ENCODE data around the gene ZNF280B. TPM values are rescaled to one million over a fixed set of nuclear protein-coding genes. Genes with fewer than 3 reads are reported as not detected.
"Not testable (repeated sequence)": the region's sequence is repeated elsewhere in the genome, so short reads cannot be mapped to it uniquely, and the experiment has no call there.

Gene ZNF280B
- polyA plus RNA-seq, 4 donors = 4.2 to 4.8 (median 4.6) TPM

DNA sequence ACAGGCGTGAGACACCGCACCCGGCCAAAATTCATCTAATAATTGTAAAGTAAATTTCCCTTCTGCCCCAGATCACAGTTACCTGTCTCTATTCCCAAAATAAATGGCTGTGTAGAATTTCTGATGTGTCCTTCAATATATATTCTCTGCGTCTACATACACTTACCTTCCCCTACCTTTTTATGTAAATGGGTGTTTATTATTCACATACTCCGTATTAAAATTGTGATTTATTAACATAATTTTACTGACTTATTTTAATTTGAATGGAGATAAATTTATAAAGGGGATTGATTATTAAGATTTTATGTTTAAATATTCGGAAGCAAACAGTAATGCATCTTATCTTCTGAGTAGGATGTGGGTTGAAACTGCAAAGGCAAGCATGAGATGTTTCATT lies 28.0 kb upstream of the ZNF280B start:
- no peak for DNase-seq (ENCODE audit: low read depth in 4 of 4, low spot score in 3 of 4)

DNA sequence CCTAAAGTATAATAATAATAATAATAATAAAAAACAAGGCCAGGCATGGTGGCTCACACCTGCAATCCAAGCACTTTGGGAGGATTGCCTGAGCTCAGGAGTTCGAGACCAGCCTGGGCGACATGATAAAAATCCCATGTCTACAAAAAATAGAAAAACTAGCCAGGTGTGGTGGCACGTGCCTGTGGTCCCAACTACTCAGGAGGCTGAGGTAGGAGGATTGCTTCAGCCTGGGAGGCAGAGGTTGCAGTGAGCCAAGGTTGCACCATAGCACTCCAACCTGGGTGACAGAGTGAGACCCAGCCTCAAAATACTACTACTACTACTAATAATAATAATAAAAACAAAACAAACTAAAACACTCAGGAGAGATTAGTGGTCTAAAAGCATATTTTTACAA lies 27.1 kb upstream of the ZNF280B start:
- DNase-seq (ENCODE audit: low read depth in 4 of 4, low spot score in 3 of 4) = no peak

DNA sequence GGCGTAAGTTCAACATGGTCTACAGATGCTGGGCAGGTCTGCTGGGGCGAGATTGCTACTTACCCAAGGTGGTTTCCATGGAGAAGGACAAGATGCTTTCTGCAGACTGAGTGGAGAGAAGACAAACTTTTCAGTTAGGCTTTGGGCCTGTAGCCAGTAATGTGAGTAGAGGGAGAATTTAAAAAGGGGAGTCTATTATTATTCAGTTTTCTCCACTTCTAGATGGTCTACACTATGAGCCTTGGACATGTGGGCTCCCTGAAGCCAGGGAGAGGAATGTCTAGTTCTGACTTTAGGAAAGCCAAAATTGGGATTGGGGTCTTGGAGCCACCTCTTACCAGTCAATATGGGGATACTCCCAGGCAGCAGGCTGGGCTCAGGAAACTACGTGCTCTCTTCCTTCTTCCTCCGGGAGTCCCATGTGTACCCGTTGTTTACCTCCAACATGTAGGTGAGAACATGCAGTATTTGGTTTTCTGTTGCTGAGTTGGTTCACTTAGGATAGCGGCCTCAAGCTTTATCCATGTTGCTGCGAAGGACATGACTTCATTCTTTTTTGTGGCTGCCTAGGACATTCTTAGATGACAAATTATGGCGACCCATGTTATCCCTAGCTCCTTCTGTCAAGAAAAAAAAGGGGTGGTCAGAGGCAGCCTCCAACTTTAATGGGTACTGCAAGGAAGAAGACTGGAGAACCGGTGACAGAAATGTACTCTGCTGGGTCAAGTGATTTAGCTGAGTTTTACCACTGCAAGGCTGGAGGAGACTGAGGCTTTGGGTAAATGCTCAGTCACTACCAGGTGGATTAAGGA lies 26.3 kb upstream of the ZNF280B start:
- no peak for DNase-seq (ENCODE audit: low read depth in 4 of 4, low spot score in 3 of 4)

DNA sequence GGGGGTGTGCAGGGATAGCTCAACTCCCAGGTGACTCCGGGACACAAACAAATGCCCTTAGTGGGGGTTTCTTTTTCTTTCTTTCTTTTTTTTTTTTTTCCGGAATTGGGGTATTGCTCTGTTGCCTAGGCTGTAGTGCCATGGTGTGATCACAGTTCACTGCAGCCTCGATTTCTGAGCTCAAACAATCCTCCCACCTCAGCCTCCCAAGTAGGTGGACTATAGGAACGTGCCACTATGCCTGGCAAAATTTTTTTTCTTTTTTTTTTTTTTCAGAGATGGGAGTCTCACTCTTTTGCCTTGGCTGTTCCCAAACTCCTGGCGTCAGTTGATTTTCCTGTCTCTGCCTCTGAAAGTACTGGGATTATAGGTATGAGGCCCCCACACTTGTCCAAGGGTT lies 25.3 kb upstream of the ZNF280B start:
- no peak for DNase-seq (ENCODE audit: low read depth in 4 of 4, low spot score in 3 of 4)

DNA sequence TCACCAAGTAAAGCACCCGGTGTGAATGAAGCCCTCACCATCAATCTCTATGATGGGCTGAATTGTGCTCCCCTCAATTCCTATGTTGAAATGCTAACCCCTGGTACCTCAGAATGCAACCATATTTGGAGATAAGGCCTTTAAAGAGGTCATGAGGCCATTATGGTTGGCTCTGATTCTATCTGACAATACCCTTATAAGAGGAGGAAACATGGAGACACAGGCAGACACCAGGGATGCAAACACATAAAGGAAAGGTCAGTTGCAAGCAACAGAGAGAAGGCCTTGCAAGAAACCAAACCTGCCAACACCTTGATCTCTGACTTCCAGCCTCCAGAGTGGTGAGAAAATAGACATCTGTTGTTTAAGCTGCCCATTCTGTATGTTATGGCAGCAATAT lies 24.9 kb upstream of the ZNF280B start:
- no peak for DNase-seq (ENCODE audit: low read depth in 4 of 4, low spot score in 3 of 4)

DNA sequence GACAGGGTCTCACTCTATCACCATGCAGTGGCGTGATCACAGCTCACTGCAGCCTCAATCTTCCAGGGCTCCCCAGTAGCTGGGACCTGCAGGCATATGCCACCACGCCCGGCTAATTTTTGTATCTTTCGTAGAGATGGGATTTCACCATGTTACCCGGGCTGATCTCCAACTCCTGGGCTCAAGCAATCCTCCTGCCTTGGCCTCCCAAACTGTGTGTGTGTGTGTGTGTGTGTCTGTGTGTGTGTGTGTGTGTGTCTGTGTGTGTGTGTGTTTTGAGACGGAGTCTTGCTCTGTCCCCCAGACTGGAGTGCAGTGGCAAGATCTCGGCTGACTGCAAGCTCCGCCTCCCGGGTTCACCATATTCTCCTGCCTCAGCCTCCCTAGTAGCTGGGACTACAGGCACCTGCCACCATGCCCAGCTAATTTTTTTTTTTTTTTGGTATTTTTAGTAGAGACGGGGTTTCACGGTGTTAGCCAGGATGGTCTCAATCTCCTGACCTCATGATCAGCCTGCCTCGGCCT lies 24.1 kb upstream of the ZNF280B start:
- not testable (repeated sequence) for DNase-seq (ENCODE audit: low read depth in 4 of 4, low spot score in 3 of 4)

DNA sequence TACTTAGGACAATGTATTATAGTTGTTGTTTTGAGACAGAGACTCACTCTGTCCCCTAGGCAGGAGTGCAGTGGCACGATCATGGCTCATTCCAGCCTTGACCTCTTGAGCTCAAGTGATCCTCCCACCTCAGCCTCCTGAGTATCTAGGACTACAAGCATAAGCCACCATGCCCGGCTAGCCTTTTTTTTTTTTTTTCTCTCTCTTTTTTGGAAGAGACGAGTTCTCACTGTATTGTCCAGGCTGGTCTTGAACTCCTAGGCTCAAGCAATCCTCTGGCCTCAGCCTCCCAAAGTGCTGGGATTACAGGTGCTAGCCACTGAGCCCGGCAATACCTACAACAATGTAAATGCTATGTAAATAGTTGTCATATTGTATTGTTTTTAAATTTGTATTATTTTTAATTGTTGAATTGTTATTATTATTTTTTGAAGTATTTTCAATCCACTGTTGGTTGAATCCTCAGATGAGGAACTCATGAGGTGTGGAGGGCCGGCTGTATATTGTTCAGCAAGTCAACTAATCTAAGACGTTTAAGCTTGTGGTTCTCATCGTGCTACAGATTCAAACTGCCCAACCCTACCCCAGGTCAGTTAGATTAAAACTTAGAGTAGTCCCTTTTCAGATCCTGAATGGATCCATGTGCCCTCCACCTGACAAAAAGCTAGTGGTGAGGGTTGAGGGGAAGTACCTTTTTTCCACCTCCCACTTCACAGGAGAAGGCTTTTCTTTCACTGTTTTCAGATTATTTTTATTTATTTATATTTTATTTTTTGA lies 23.4 kb upstream of the ZNF280B start:
- DNase-seq (ENCODE audit: low read depth in 4 of 4, low spot score in 3 of 4) = no peak

DNA sequence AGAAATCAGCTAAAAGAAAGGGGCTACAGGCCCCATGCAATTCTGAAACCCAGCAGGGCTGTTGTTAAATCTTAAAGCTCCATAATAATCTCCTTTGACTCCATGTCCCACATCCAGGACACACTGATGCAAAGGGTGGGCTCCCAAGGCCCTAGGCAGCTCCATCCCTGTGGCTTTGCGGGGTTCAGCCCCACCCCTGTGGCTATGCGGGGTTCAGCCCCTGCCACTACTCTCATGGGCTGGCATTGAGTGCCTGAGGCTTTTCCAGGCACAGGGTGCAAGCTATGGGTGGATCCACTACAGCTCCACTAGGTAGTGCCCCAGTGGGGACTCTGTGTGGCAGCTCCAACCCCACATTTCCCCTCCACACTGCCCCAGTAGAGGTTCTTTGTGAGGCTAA lies 20.2 kb upstream of the ZNF280B start:
- DNase-seq (ENCODE audit: low read depth in 4 of 4, low spot score in 3 of 4) = no peak

DNA sequence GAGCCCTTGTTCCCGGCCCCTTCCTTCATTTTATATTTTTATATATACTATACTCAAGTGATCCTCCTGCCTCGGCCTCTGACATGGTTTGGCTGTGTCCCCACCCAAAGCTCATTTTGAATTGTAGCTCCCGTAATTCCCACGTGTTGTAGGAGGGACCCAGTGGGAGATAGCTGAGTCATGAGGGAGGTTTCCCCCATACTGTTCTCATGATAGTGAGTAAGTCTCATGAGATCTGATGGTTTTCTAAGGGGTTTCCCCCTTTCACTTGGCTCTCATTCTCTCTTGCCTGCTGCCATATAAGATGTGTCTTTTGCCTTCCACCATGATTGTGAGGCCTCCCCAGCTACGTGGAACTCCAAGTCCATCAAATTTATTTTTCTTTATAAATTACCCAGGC lies 18.8 kb upstream of the ZNF280B start:
- no peak for DNase-seq (ENCODE audit: low read depth in 4 of 4, low spot score in 3 of 4)

DNA sequence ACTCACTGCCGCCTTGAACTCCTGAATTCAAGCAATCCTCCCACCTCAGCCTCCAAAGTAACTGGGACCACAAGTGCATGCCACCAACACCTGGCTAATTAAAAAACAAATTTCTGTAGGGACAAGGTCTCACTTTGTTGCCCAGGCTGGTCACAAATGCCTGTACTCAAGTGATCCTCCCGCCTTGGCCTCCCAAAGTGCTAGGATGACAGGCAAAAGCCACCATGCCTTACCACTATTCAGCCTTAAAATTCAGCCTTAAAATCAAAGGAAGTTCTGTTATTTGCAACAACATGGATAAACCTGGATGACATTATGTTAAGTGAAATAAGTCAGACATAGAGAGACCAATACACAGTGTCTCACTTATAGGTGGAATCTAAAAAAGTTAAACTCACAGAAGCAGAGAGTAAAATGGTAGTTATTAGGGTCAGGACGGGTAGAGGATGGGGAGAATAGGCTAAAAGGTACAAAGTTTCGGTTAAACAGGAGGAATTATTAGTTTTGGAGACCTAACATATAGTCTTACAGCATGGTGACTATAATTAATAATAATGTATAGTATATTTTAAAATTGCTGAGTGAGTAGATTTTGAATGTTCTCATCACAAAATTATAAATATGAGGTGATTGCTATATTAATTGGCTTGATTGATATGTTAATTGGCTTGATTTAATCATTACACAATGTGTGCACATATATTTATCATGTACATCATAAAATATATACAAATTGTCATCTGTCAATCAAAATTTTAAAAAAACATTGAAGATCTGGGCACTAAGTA lies 17.8 kb upstream of the ZNF280B start:
- no peak for DNase-seq (ENCODE audit: low read depth in 4 of 4, low spot score in 3 of 4)

DNA sequence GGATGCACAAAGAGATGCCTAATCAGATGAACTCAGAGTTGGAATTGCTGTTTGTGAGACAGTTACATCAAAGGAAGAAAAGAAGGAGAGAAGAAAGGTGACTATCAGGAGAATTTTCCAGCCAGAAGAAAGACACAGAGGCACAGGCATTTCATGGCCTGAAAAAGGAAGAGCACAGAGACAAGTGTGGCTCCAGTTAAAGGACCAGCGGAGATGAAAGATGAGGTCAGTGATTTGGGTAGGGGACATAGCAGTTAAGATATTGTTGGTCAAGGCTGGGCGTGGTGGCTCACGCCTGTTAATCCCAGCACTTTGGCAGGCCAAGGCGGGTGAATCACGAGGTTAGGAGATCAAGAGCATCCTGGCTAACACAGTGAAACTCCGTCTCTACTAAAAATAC lies 15.0 kb upstream of the ZNF280B start:
- no peak for DNase-seq (ENCODE audit: low read depth in 4 of 4, low spot score in 3 of 4)

DNA sequence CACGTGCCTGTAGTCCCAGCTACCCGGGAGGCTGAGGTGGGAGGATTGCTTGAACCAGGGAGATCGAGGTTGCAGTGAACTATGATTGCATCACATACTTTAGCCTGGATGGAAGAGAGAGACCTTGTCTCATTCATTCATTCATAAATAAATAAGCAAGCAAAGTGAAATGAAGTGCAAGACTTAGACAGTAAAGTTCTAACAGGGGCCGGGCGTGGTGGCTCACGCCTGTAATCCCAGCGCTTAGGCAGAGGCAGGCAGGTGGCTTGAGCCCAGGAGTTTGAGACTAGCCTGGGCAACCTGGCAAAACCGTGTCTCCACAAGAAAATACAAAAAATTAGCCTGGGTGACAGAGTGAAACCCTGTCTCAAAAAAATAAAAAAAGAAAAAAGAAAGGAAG lies 13.1 kb upstream of the ZNF280B start:
- no peak for DNase-seq (ENCODE audit: low read depth in 4 of 4, low spot score in 3 of 4)

DNA sequence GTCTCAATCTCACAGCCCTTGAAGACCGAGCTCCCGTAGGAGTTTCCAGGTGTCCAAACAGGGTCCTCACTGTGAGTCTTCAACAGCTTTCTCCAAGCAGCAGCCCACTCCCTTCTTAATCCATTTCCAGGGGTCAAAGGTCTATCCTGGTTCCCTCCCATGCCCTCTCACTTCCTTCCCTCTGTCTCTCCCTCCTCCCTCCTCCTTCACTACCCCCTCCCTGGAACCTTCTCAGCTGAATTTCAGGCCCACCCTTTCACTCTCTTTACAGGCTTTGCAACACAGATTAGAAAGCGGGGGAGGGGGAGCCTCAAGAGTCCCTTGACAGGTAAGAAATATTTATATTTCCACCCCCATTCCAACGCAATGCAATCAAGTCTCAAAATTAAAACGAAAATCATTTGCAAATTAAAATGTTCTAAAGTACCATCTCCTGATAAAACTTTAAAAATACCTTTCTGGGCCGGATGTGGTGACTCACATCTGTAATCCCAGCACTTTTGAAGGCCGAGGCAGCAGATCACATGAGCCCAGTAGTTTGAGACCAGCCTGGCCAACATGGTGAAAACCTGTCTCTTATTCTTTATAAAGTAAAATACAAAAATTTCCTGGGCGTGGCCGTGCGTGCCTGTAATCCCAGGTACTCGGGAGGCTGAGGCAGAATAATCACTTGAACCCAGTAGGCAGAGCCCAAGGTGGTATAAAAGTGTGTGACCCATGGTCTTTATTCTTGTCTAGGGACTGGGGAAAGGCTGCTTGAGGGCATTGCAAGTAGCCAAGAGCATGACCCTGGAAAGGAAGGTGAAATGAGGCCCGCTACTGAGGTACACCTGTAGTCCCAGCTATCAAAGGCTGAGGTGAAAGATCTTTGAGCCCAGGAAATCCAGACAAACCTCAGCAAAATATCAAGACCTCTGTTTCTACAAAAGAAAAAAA lies 12.4 kb upstream of the ZNF280B start:
- no peak for DNase-seq (ENCODE audit: low read depth in 4 of 4, low spot score in 3 of 4)

DNA sequence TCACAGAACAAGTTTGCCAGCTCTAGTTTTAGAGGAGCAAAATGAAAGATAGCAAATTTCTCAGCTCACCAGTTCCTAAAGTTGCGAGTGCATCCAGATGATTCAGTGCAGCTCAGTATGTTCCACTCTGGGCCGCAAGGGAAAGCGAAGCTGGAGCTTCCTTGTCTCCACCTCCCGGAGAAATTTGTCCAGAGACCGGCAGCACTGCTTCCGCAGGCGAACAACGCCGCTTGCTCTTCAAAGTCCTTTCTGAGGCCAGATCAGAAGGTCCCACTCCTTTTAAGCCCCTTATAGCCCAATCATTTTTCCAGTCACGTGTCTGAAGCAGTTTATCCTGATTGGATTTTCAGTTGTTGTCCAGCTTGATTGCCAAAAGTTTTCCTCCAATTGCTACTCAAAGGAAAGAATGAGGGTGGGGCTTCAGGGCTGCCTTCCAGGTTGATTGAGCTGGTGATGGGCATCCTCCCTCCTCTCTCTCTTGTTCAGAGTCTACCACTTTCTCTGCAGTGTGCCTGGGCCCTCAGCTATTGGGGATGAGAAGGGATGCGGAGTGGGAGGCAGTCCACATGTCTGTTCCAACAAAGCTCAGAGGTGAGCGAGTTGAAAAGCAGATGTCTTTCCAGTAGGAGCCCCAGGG lies 11.6 kb upstream of the ZNF280B start, which contains the start of gene ZNF280A:
Gene ZNF280A (minus strand): TSS at position 251 of the 637 bp plus-strand sequence. CDS start 4,640 bp downstream, outside the sequence.
- no peak for DNase-seq (ENCODE audit: low read depth in 4 of 4, low spot score in 3 of 4)

DNA sequence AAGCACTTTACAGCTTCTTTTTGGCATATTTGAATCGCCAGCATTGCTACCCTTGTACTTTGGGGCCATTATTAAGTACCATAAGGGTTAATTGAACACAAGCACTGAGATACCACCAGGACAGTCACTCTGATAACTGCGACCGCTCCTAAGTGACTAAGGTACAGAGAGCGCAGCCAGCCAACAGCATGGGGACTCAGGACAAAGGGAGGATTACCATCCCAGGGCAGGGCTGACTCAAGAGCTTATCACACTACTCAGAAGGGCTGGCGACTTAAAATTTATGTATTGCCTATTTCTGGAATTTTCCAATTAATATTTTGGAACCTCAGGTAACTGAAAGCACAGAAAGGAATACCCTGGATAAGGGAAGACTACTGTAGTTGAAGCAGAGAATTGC lies 11.0 kb upstream of the ZNF280B start:
- no peak for DNase-seq (ENCODE audit: low read depth in 4 of 4, low spot score in 3 of 4)

DNA sequence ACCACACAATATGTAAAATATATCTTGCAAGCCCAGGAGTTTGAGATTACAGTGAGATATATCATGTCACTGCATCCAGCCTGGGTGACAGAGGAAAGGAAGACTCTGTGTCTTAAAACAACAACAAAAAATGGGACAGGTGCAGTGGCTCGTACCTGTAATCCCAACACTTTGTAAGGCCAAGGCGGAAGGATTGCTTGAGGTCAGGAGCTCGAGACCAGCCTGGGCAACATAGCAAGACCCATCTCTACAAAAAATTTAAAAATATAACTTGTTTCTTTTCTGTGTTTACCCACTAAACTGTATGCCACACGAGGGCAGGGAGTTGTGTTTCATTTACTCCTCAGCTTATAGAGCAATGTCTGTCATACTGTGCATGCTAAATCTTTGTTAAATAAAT lies 8.4 kb upstream of the ZNF280B start:
- no peak for DNase-seq (ENCODE audit: low read depth in 4 of 4, low spot score in 3 of 4)

DNA sequence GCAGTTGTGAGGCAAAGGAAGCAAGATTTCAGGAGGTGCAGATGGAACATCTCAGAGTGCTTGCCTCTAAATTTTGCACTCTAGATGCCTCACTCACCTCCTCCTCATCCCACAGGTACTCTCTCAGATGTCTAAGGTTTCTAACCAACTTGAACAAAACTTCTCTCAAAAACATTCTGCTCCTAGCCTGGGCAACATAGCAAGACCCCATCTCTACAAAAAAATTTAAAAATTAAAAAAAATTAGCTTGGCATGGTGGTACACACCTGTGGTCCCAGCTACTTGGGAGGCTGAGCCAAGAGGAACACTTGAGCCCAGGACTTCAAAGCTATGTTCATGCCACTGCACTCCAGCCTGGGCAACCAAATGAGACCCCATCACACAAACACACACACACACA lies 7.3 kb upstream of the ZNF280B start:
- DNase-seq (ENCODE audit: low read depth in 4 of 4, low spot score in 3 of 4) = no peak

DNA sequence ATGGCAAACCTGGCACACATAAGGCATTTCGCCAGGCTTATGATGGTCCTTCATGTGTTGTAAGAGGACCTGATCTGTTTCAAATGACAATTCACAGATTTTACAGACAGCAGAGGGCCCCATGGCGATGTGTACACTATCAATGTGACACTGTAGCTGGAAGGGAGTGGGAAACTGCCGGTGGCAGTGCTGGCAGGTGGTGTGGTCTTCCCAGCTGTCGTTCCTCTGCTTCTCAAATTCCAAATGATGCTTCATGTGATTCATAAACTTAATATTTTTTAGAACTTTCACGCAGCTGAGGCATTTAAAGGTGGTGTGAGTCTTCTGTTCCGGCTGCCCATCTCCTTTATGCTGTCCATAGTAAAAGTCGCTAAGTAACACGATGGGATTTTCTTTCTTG lies 5.9 kb upstream of the ZNF280B start:
- not testable (repeated sequence) for DNase-seq (ENCODE audit: low read depth in 4 of 4, low spot score in 3 of 4)

DNA sequence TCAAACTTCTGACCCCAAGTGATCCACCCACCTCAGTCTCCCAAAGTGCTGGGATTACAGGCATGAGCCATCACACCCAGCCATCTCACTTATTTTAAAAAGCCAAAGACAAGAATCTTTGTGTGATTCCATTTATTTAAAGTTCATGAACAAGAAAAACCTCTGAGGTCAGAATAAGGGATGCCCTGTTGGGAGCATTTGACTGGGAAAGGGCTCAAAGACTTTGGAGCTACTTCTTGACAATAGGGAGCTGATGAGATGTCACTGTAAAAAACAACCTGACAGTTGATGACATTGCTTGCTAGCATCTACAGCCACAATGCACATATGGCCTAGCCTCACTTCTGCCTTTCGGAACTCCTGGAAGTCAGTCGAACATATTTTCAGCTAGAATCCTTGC lies 5.1 kb upstream of the ZNF280B start:
- DNase-seq (ENCODE audit: low read depth in 4 of 4, low spot score in 3 of 4) = no peak

All from right renal pelvis (tissue), 4 donors.